ENCODE results near the gene TBC1D28.
"Not testable (repeated sequence)": the region's sequence is repeated elsewhere in the genome, so short reads cannot be mapped to it uniquely, and the experiment has no call there.

TBC1D28 gene

GRCh38 chr17:18617613-18618012 is 26.6 kb downstream of the TBC1D28 start:
- DNase-seq = not testable (repeated sequence)

- DNase-seq = not testable (repeated sequence)
These were observed 31.2 kb downstream of the TBC1D28 start for GRCh38 chr17:18613016-18613415.

- DNase-seq = not testable (repeated sequence)
These were observed 51.1 kb downstream of the TBC1D28 start for GRCh38 chr17:18593138-18593537.
